GM12875 (cell line): ENCODE data around the gene ACTN4.
"Not testable (repeated sequence)": the region's sequence is repeated elsewhere in the genome, so short reads cannot be mapped to it uniquely, and the experiment has no call there.

Source experiments
- H3K4me3 ChIP-seq: one replicate; pipeline ENCODE4 v1.5.1; 2011; ENCODE audit warnings: low read depth, low read length, control low read depth
- TF ChIP-seq, protein P1 (sequence below): IDR thresholded peaks from 2 replicates; pipeline ENCODE4 v1.5.1; 2011; ENCODE audit warnings: low read depth, mild to moderate bottlenecking, control low read depth, inconsistent platforms, low read length, moderate library complexity, borderline replicate concordance; ENCODE audit not compliant: insufficient read depth

ACTN4 gene

GRCh38 chr19:38647368-38647965, at the start of gene ACTN4:
TSS of gene ACTN4 (plus strand) at chr19:38647649. CDS start at chr19:38647746, 97 bp downstream.
- peak within 1 kb of the TSS; percentile 95 for H3K4me3 ChIP-seq
- TF ChIP-seq, protein P1, sequence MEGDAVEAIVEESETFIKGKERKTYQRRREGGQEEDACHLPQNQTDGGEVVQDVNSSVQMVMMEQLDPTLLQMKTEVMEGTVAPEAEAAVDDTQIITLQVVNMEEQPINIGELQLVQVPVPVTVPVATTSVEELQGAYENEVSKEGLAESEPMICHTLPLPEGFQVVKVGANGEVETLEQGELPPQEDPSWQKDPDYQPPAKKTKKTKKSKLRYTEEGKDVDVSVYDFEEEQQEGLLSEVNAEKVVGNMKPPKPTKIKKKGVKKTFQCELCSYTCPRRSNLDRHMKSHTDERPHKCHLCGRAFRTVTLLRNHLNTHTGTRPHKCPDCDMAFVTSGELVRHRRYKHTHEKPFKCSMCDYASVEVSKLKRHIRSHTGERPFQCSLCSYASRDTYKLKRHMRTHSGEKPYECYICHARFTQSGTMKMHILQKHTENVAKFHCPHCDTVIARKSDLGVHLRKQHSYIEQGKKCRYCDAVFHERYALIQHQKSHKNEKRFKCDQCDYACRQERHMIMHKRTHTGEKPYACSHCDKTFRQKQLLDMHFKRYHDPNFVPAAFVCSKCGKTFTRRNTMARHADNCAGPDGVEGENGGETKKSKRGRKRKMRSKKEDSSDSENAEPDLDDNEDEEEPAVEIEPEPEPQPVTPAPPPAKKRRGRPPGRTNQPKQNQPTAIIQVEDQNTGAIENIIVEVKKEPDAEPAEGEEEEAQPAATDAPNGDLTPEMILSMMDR = no peak

GRCh38 chr19:38599722-38600121, 47.7 kb upstream of the ACTN4 start:
- H3K4me3 ChIP-seq = no peak overlapping the region
- TF ChIP-seq, protein P1 = no peak

DNA sequence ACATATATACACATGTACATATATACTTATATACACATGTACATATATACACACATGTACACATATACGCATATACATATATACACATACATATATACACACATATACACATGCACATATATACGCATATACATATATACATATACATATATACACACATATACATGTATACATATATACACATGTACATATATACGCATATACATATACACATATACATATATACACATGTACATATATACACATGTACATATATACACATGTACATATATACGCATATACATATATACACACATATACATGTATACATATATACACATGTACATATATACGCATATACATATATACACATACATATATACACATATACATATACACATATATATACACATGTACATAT, 44.6 kb upstream of the ACTN4 start:
- not testable (repeated sequence) for H3K4me3 ChIP-seq

- TF ChIP-seq, protein P1 = no peak
- no peak overlapping the region for H3K4me3 ChIP-seq
Observed at GRCh38 chr19:38606131-38606530, 41.3 kb upstream of the ACTN4 start.

- no peak overlapping the region for H3K4me3 ChIP-seq
- TF ChIP-seq, protein P1 = no peak
Observed at GRCh38 chr19:38614289-38614688, 33.2 kb upstream of the ACTN4 start.

- H3K4me3 ChIP-seq = peak overlapping the region; percentile 26
- TF ChIP-seq, protein P1 = no peak
Observed at GRCh38 chr19:38615007-38615581, 32.4 kb upstream of the ACTN4 start.

GRCh38 chr19:38616265-38616664, 31.2 kb upstream of the ACTN4 start:
- peak overlapping the region; percentile 66 for H3K4me3 ChIP-seq
- TF ChIP-seq, protein P1 = no peak

- peak overlapping the region; percentile 66 for H3K4me3 ChIP-seq
- TF ChIP-seq, protein P1 = no peak
Observed at GRCh38 chr19:38617283-38617763, 30.1 kb upstream of the ACTN4 start.
